ENCODE data around the gene MAP3K7CL.

GRCh38 chr21:29189353-29189752 lies 58.9 kb downstream of the MAP3K7CL start:
- TF ChIP-seq CEBPB (IDR thresholded peaks at IDR 0.05) (no peak), REST (IDR thresholded peaks at IDR 0.05; ENCODE audit: low read depth) (no peak), EP300 (IDR thresholded peaks at IDR 0.05; ENCODE audit: borderline replicate concordance) (no peak), TAF1 (IDR thresholded peaks at IDR 0.05; ENCODE audit: low read depth) (no peak), USF1 (IDR thresholded peaks at IDR 0.05) (no peak), YY1 (IDR thresholded peaks at IDR 0.05; ENCODE audit: low read depth) (no peak), MAX (IDR thresholded peaks at IDR 0.05) (no peak), EGR1 (IDR thresholded peaks at IDR 0.05) (no peak), CREB1 (IDR thresholded peaks at IDR 0.05; ENCODE audit: low read depth) (no peak), RAD21 (IDR thresholded peaks at IDR 0.05; ENCODE audit: low read depth) (no peak), TEAD4 (IDR thresholded peaks at IDR 0.05) (no peak), FOXM1 (IDR thresholded peaks at IDR 0.05; ENCODE audit: borderline replicate concordance, low read depth) (no peak), NFIC (IDR thresholded peaks at IDR 0.05) (no peak)

Measured in Ishikawa (cell line).